GM19467 (cell line): ENCODE data around the gene PGLYRP2.

Experiments
- ATAC-seq: cut with Tn5 transposase; IDR thresholded peaks from one replicate; pipeline ENCODE4 v1.9.1; 2021; ENCODE audit warnings: mild to moderate bottlenecking, moderate library complexity; ENCODE audit not compliant: unreplicated experiment

The PGLYRP2 gene

DNA sequence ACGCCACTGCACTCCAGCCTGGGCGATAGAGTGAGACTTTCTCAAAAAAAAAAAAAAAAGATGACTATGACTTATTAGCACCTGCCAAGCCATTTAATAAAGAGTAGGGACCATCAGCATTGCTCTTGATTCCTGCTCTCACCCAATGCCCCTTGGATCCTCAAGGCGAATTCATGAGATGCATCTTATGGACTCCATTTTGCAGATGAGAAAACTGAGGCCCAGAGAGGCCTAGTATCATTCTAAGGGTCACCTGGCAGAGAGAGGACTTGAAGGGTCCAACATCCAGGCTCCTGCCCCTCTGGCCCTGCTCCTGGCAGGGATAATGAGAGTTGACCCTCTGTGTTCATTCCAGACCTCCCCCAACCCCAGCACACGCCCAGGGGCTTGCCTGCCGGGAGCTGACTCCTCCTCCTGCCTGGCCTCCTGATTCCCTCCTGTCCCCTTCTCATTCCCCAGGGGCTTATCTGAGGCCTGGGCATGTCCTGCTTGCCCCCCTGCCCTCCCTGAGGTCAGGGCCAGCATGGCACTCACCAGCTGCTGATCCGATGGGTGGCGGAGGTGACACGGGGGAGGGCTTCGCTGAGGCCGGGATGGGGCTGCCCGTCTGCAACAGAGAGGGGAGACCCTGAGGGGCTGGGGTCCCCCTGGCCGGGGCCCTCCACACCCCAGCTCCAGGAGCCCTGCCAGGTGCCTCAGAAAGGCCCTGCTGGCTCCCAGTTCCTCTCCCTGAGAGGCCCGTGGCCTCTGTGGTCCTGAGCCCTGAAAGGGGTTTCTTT, 37.0 kb downstream of the PGLYRP2 start:
- no peak for ATAC-seq

DNA sequence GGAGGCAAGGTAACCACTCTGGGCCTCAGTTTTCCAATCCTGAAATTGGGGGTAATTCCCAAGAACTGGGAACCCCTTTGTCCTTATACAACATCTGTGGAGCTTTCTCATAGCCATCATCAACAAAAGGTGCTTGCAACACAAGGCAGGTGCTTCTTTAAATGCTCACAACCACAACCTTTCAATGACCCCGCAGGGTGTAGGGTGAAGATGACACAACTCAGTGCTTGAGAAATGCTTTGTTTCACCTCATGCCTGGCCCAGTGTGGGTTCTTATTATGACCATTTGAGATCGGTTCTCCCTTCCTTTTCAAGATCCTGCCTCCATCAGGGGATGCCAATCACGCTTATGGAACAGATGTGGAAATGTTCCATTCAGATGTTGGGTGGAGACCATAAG, 38.0 kb downstream of the PGLYRP2 start:
- ATAC-seq = no peak

GRCh38 chr19:15439821-15440641, 39.3 kb downstream of the PGLYRP2 start:
- ATAC-seq = no peak

DNA sequence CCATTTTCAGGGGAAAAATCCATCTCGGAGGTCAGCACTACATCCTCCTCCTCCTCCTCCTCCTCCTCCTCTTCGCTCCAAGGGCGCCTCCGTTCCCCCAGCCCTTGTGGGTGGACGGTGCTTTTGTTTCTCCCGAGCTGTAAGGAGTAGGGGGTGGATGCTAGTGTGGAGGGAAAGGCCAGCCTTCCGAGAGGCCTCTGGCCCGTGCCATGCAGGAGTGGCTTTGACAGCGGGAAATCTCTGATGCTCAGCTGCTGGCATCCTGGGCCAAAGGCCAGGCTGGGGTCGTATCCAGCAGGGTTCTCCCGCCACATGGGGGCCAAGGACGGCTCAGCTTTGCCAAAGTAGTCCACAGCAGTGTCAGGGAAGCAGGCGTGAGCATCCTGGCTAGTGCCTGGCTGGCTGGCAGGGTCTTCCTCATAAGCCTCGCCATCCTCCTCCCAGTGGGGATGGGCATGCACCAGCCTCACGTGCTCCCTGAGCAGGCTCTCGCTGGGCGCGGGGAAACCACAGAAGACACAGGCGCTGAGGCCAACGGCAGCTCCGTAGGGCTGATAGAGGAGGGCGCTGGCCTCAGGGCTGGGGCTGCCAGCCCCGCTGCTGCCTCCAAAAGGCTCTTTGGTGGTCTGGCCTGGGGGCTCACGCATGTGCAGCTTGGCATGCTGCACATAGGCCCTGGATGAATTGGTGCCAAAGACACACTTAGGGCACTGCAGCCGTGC, 40.1 kb downstream of the PGLYRP2 start:
- no peak for ATAC-seq

DNA sequence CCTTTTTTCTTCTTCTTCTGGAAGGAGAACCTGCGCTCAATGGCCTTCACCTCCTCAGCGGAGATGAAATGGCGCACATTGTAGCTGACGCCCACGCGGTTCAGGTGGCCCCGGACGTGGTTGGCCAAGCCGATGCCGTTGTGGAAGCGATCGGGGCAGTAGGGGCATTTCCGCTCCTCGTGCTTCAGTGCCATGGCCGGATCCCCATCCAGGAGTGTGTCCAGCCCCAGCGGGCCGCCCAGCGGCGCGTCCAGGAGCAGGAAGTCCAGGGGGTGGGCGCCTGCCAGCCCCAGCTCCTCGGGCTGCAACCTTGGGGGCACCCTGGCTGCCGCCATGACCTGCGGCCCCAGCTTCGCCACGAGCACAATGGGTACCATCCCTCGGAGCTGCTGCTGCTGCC, 40.7 kb downstream of the PGLYRP2 start:
- ATAC-seq = no peak

DNA sequence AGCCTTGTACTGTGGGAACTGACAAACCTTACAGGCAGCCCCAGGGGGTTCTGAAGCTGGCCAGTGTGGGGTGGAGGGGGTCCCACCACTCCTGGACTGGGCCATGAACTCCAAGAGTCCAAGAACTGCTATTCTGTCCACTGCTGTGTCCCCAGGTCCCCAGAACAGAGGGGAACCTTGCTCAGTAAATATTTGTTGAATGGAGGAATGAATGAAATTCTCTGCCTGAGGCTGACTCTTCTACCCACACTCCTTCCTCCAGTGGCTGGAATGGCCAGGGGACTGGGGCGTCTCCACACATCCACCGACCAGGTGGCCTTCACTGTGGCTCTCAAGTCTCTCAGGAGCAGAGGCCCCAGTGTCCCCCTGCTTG, 41.2 kb downstream of the PGLYRP2 start:
- no peak for ATAC-seq

DNA sequence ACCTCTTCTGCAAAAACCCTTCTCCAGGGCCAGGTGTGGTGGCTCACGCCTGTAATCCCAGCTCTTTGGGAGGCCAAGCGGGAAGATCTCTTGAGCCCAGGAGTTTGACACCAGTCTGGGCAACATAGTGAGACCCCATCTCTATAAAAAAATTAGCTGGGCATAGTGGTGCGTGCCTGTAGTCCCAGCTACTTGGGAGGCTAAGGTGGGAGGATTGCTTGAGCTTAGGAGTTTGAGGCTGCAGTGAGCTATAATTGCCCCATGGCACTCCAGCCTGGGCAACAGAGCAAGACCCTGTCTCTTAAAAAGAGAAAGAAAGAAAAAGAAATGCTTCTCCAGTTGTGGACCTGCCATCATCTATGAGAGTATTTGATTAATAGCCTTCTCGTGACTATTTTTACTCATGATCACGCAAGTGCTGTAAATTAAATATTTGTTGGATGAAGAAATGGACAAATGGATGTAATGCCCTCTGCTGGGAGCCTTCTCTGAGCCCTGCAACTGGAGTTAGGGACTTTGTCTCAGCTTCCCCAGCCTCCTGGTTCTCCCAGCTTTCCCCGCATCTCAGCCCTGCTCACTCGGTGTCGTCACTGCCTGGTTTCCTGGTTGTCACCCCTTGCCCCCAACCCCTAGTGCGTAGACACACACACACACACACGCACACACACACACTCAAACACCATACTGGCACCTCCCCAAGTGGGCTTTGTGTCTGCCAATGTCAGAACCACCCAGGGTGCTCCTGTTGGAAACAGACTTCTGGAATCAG, 41.8 kb downstream of the PGLYRP2 start:
- no peak for ATAC-seq

GRCh38 chr19:15436826-15437110, 42.5 kb downstream of the PGLYRP2 start:
- ATAC-seq = no peak

DNA sequence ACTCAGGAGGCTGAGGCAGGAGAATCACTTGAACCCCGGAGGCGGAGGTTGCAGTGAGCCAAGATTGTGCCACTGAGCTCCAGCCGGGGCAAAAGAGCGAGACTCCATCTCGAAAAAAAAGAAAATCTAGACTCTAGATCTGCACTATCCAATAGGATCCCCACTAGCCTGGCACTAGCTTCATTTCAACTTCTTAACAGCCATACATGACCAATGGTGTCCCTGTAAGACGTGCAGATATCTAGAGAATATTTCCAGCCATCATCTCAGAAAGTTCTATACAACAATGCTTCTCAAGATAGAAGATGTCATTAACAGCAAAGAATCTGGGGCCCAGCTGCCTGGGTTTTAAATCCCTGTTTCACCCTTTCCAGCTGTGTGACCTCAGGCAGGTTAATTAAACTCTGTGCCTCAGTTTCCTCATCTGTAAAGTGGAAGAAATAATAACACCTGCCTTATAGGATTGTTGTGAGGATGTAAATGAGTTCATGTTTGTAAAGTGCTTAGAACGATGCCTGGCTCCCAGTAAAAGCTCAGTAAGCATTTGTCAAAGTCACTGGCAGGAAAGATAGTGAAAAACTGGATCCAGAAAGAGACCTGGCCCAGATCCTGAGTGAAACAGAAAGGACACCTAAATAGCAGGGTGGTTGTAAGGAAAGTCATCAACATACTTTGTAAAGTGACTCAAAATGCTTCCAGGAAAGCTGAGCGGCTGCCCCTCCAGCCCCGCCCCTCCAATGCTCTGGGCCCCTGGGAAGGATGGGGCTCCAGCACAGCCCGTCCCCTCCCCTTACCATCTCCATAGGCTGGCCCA, 43.1 kb downstream of the PGLYRP2 start:
- ATAC-seq = no peak

GRCh38 chr19:15433519-15434069, 45.7 kb downstream of the PGLYRP2 start:
- ATAC-seq = no peak

DNA sequence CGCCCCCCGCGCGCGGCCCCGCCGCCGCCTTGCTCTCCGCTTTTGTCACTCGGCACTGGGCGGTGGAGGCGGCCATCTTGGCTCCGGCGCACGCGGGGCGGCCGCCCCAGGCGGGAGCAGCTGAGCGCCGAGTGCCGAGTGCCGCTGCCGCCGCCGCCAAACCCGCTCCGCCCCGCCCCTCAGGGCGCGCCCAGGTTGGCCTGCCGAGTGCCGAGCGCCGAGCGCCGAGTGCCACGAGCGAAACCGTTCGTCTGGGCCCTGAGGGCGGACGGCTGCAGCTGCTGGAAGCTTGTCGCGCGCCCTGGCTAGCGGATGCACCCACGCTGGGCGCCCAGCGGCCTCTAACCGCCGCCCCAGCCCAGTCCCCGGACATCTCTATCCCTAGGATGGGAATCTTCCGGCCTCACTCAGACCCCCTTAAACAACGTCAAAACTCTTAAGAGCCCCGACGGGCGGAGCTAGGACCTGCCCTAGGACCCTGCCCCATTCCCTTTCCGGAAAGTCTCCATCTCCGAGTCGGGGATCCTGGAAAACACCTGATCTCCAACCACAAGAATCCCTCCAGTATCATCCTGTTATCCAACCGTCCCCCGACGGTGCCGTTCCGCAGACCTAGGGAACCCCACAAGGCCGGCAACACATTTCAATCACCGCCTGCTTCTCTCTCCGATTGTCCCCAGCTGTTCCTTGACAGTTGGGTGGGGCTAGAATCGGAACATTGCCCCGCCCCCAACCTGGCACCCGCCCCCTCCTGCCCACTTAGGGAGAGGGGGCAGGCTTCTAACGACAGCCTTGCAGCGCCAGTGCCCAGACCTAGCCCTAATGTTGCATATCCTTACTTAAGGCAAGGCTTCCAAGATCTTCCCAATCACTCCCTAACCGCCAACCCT, 46.4 kb downstream of the PGLYRP2 start:
- peak; percentile 51 for ATAC-seq

GRCh38 chr19:15432018-15432494, 47.2 kb downstream of the PGLYRP2 start:
- peak; percentile 2 for ATAC-seq

- ATAC-seq = no peak
These were observed 47.8 kb downstream of the PGLYRP2 start for GRCh38 chr19:15431396-15432017.

GRCh38 chr19:15430526-15431120, 48.7 kb downstream of the PGLYRP2 start:
- no peak for ATAC-seq

DNA sequence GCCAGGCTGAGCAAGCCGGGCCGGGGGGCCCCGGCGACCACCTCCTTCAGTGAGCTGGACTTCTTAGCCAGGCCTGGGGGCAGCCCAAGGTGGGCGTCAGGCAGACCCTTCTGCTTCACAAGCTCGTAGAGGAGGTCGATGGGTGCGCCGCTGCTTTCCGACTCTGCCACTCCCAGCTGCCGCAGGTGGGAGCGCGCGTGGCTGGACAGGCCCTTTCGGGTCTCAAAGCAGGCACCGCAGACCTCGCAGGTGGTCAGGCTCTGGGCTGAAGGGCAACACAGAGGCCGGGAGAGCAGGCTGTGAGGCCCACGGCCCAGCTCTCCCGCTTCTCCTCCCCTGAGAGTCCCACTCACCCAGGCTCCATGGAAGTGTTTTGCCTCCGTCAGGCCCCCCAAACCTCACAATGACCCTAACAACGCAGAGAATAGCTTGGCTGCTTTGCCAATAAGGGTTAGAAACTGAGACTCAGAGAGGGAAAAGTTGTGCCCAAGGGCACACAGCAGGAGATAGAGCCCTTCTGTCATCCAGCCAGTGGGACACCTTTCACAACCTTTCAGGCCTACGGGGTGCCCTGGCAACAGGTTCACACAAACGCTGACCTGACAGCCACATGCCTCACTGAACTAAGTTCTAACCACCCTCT, 49.4 kb downstream of the PGLYRP2 start:
- ATAC-seq = no peak

- no peak for ATAC-seq
These were observed 50.1 kb downstream of the PGLYRP2 start for GRCh38 chr19:15428956-15429824.
